ENCODE measurements around the gene AFAP1L1. TPM values are rescaled to one million over a fixed set of nuclear protein-coding genes. Genes with fewer than 3 reads are reported as not detected.
A peak's percentile ranks its signal among the peaks of the same experiment; 100 is the strongest.

AFAP1L1 gene
- total and polyA plus RNA-seq, 2 donors from 2014 or later: 4.8 to 14.8 TPM

DNA sequence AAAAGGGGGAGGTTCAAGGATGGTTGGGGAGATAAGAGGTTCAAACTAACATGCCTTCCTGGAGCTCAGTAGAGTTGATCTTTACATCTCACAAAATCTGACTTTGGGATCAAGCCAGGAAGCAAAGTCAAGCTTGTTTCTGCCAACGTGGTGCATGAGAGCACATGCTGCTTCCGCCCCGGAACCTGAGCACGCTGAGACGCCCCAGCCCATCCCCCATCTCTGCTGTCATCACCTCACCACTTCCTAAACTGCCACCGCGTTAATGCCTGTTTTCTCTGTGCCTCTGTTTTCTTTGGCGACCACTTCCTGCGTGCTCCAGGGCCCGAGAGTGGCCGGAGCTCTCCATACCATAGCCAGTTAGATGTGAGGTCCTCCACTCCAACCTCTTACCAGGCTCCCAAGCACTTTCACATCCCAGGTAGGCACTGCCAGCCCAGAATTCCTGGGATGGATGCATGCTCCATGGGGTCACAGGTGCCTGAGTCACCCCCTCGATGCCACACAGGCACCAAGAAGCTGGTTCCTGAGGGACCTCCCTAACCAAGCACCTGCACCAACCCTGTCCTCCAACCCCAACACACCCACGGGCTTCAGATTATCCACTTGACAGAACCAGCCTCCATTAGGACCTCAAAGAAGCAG lies 31.2 kb upstream of the AFAP1L1 start:
- no peak overlapping the region for H3K9ac ChIP-seq (ENCODE audit: low read length in 3 of 3)
- intact Hi-C loops (cut with DNase I): no loop called here
- no peak for TF ChIP-seq CTCF (IDR thresholded peaks at IDR 0.05; ENCODE audit: borderline replicate concordance, extremely low read depth, insufficient read depth)
- no peaks in the 10 kb centered on the region for H3K27me3 ChIP-seq (ENCODE audit: control insufficient read depth, insufficient read depth, low read length)
- H3K9me3 ChIP-seq (ENCODE audit: control insufficient read depth in 2 of 3, insufficient read depth in 1 of 3, low read length in 3 of 3): no peaks in the 10 kb centered on the region
- DNase-seq (peak in 1 of 5 donors; percentile 87), FAIRE-seq (no peak)
- H3K36me3 ChIP-seq (ENCODE audit: control insufficient read depth in 2 of 3, insufficient read depth in 3 of 3, low read length in 3 of 3): peaks cover 0 to 10% (median 0%) of the 10 kb centered on the region in 3 donors
- H3K4me3 ChIP-seq (ENCODE audit: low read length in 3 of 3): no peak overlapping the region
- no peaks in the 10 kb centered on the region for H3K4me1 ChIP-seq (ENCODE audit: control insufficient read depth in 2 of 3, insufficient read depth in 2 of 3, low read depth in 1 of 3, low read length in 3 of 3)
- no peak overlapping the region for H3K27ac ChIP-seq (ENCODE audit: low read depth in 2 of 2, low read length in 2 of 2)

DNA sequence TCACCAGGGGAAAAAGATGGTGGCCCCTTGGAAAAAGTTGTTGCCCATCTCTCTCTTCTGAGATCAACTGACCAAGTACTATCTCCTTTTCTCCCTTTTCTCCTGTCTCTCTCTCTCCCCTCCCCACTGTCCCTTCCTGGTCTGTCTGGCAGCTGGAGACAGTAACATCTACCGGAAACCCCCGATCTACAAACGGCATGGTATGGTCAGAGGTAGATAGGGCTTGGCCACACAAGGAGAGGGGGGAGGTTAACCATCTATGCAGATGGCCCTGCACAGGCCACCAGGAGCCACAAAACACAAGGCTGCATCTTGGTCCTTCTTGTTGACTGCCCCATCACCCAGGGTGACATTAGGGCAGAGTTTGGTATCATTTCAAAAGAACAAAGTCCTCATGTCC lies 29.3 kb upstream of the AFAP1L1 start:
- intact Hi-C loops (cut with DNase I): no loop called here
- Histone ChIP-seq H3K27me3 (ENCODE audit: control insufficient read depth, insufficient read depth, low read length) (no peaks in the 10 kb centered on the region), H3K36me3 (ENCODE audit: control insufficient read depth in 2 of 3, insufficient read depth in 3 of 3, low read length in 3 of 3) (peaks cover 0 to 7% (median 0%) of the 10 kb centered on the region in 3 donors), H3K9ac (ENCODE audit: low read length in 3 of 3) (no peak overlapping the region), H3K27ac (ENCODE audit: low read depth in 2 of 2, low read length in 2 of 2) (no peak overlapping the region), H3K4me3 (ENCODE audit: low read length in 3 of 3) (no peak overlapping the region), H3K9me3 (ENCODE audit: control insufficient read depth in 2 of 3, insufficient read depth in 1 of 3, low read length in 3 of 3) (no peaks in the 10 kb centered on the region), H3K4me1 (ENCODE audit: control insufficient read depth in 2 of 3, insufficient read depth in 2 of 3, low read depth in 1 of 3, low read length in 3 of 3) (no peaks in the 10 kb centered on the region)
- DNase-seq: no peak
- FAIRE-seq: no peak
- no peak for TF ChIP-seq CTCF (IDR thresholded peaks at IDR 0.05; ENCODE audit: borderline replicate concordance, extremely low read depth, insufficient read depth)

- Histone ChIP-seq H3K27ac (ENCODE audit: low read depth in 2 of 2, low read length in 2 of 2) (no peak overlapping the region), H3K4me3 (ENCODE audit: low read length in 3 of 3) (no peak overlapping the region), H3K9ac (ENCODE audit: low read length in 3 of 3) (no peak overlapping the region), H3K9me3 (ENCODE audit: control insufficient read depth in 2 of 3, insufficient read depth in 1 of 3, low read length in 3 of 3) (no peaks in the 10 kb centered on the region), H3K4me1 (ENCODE audit: control insufficient read depth in 2 of 3, insufficient read depth in 2 of 3, low read depth in 1 of 3, low read length in 3 of 3) (no peaks in the 10 kb centered on the region), H3K36me3 (ENCODE audit: control insufficient read depth in 2 of 3, insufficient read depth in 3 of 3, low read length in 3 of 3) (no peaks in the 10 kb centered on the region), H3K27me3 (ENCODE audit: control insufficient read depth, insufficient read depth, low read length) (no peaks in the 10 kb centered on the region)
- intact Hi-C loops (cut with DNase I): no loop called here
- DNase-seq (no peak), FAIRE-seq (no peak)
- TF ChIP-seq CTCF (IDR thresholded peaks at IDR 0.05; ENCODE audit: borderline replicate concordance, extremely low read depth, insufficient read depth): no peak
Observed at GRCh38 chr5:149246906-149247305, 24.8 kb upstream of the AFAP1L1 start.

DNA sequence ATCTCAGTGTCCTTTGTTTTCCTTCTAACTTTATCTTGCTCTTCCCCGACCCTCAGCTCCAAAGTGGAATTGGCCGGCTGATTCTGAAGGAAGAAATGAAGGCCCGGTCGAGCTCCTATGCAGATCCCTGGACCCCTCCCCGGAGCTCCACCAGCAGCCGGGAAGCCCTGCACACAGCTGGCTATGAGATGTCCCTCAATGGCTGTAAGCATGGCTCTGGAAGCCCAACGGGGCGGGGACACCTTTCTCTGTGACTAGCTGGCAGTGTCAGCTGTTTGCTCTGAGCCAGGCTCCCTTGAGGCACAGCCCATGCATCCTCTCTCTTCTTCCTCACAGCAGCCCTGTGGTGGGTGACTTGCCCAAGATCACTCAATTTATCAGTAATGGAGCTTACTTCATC lies 23.9 kb upstream of the AFAP1L1 start:
- no peak overlapping the region for H3K27ac ChIP-seq (ENCODE audit: low read depth in 2 of 2, low read length in 2 of 2)
- H3K4me3 ChIP-seq (ENCODE audit: low read length in 3 of 3): no peak overlapping the region
- H3K36me3 ChIP-seq (ENCODE audit: control insufficient read depth in 2 of 3, insufficient read depth in 3 of 3, low read length in 3 of 3): no peaks in the 10 kb centered on the region
- no peak for FAIRE-seq
- no peaks in the 10 kb centered on the region for H3K27me3 ChIP-seq (ENCODE audit: control insufficient read depth, insufficient read depth, low read length)
- no peaks in the 10 kb centered on the region for H3K9me3 ChIP-seq (ENCODE audit: control insufficient read depth in 2 of 3, insufficient read depth in 1 of 3, low read length in 3 of 3)
- DNase-seq: no peak
- no peaks in the 10 kb centered on the region for H3K4me1 ChIP-seq (ENCODE audit: control insufficient read depth in 2 of 3, insufficient read depth in 2 of 3, low read depth in 1 of 3, low read length in 3 of 3)
- intact Hi-C loops (cut with DNase I): no loop called here
- no peak for TF ChIP-seq CTCF (IDR thresholded peaks at IDR 0.05; ENCODE audit: borderline replicate concordance, extremely low read depth, insufficient read depth)
- no peak overlapping the region for H3K9ac ChIP-seq (ENCODE audit: low read length in 3 of 3)

Measured in kidney (tissue), 14 donors.